ENCODE measurements around the gene NXPE4.
"Not testable (repeated sequence)": the region's sequence is repeated elsewhere in the genome, so short reads cannot be mapped to it uniquely, and the experiment has no call there.

The NXPE4 gene

GRCh38 chr11:114609429-114609828, 13.8 kb upstream of the NXPE4 start:
- H3K4me3 ChIP-seq (ENCODE audit: low read length): no peak overlapping the region
- no peak for TF ChIP-seq CTCF (conservative IDR thresholded peaks at IDR 0.05; ENCODE audit: low read depth, low read length)
- DNase-seq (ENCODE audit: low read depth): no peak

DNA sequence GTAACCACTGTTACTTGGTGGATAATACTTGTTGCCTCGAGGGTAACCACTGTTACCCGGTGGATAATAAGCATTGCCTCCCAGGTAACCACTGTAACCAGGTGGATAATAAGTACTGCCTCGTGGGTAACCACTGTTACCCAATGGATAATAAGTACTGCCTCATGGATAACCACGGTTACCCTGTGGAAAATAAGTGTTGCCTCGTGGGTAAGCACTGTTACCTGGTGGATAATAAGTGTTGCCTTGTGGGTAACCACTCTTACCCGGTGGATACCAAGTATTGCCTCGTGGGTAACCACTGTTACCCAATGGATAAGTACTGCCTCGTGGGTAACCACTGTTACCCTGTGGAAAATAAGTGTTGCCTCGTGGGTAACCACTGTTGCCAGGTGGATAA, 13.0 kb upstream of the NXPE4 start:
- DNase-seq (ENCODE audit: low read depth); H3K4me3 ChIP-seq (ENCODE audit: low read length): not testable (repeated sequence)

GRCh38 chr11:114607753-114608459, 12.3 kb upstream of the NXPE4 start:
- no peak for TF ChIP-seq CTCF (conservative IDR thresholded peaks at IDR 0.05; ENCODE audit: low read depth, low read length)
- no peak overlapping the region for H3K4me3 ChIP-seq (ENCODE audit: low read length)
- DNase-seq (ENCODE audit: low read depth): no peak

- not testable (repeated sequence) for DNase-seq (ENCODE audit: low read depth); H3K4me3 ChIP-seq (ENCODE audit: low read length)
These were observed 11.2 kb upstream of the NXPE4 start for GRCh38 chr11:114606802-114607075.

GRCh38 chr11:114606003-114606801, 10.6 kb upstream of the NXPE4 start:
- H3K4me3 ChIP-seq (ENCODE audit: low read length): no peak overlapping the region
- TF ChIP-seq CTCF (conservative IDR thresholded peaks at IDR 0.05; ENCODE audit: low read depth, low read length): no peak
- DNase-seq (ENCODE audit: low read depth): no peak

- DNase-seq (ENCODE audit: low read depth): no peak
- no peak for TF ChIP-seq CTCF (conservative IDR thresholded peaks at IDR 0.05; ENCODE audit: low read depth, low read length)
These were observed 9.8 kb upstream of the NXPE4 start for GRCh38 chr11:114605370-114605769.

DNA sequence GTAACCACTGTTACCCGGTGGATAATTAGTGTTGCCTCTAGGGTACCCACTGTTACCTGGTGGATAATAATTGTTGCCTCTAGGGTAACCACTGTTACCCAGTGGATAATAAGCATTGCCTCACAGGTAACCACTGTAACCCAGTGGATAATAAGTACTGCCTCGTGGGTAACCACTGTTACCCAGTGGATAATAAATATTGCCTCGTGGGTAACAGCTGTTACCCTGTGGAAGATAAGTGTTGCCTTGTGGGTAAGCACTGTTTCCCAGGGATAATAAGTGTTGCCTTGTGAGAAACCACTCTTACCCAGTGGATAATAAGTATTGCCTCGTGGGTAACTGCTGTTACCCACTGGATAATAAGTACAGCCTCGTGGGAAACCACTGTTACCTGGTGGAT, 9.3 kb upstream of the NXPE4 start:
- H3K4me3 ChIP-seq (ENCODE audit: low read length): no peak overlapping the region
- TF ChIP-seq CTCF (conservative IDR thresholded peaks at IDR 0.05; ENCODE audit: low read depth, low read length): no peak
- no peak for DNase-seq (ENCODE audit: low read depth)

More at GRCh38 chr11:114605370-114605769, 9.8 kb upstream of the NXPE4 start:
- H3K4me3 ChIP-seq (ENCODE audit: low read length): no peak overlapping the region

DNA sequence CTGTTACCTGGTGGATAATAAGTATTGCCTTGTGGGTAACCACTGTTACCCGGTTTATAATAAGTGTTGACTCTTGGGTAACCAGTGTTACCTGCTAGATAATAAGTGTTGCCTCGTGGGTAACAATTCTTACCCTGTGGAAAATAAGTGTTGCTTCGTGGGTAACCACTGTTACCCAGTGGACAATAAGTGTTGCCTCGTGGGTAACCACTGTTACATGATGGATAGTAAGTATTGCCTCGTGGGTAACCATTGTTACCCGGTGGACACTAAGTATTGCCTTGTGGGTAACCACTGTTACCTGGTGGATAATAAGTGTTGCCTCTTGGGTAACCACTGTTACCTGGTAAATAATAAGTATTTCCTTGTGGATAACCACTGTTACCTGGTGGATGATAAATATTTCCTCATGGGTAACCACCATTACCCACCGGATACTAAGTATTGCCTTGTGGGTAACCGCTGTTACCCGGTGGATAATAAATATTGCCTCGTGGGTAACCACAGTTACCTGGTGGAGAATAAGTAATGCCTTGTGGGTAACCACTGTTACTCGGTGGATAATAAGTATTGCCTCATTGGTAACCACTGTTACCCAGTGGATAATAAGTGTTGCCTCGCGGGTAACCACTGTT, 8.7 kb upstream of the NXPE4 start:
- DNase-seq (ENCODE audit: low read depth): no peak
- no peak overlapping the region for H3K4me3 ChIP-seq (ENCODE audit: low read length)
- TF ChIP-seq CTCF (conservative IDR thresholded peaks at IDR 0.05; ENCODE audit: low read depth, low read length): no peak

DNA sequence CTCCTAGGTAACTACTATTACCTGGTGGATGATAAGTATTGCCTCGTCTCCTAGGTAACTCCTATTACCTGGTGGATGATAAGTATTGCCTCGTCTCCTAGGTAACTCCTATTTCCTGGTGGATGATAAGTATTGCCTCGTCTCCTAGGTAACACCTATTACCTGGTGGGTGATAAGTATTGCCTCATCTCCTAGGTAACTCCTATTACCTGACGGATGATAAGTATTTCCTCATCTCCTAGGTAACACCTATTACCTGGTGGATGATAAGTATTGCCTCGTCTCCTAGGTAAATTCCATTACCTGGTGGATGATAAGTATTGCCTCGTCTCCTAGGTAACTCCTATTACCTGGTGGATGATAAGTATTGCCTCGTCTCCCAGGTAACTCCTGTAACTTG, 7.6 kb upstream of the NXPE4 start:
- H3K4me3 ChIP-seq (ENCODE audit: low read length); DNase-seq (ENCODE audit: low read depth): not testable (repeated sequence)

All from retinal pigment epithelial cell (primary cell).